GM12891 (cell line): ENCODE results near the gene MLYCD.

Source experiments
- DNase-seq: peaks from one replicate; pipeline ENCODE4 v3.0.0; 2011; ENCODE audit warnings: low spot score; ENCODE audit not compliant: insufficient read length
- FAIRE-seq: peaks from 2 replicates; lab custom pipeline; 2011; peaks lifted over from hg19 to GRCh38; lab: Jason Lieb, UNC
- PAX5 ChIP-seq: IDR thresholded peaks from 2 replicates; pipeline ENCODE4 v1.6.1; 2011; ENCODE audit warnings: low read length, moderate library complexity, mild to moderate bottlenecking; ENCODE audit not compliant: insufficient read depth, severe bottlenecking
- POLR2A ChIP-seq: IDR thresholded peaks from 2 replicates; pipeline ENCODE4 v1.6.1; 2011; ENCODE audit warnings: low read depth, low read length, control low read depth
- POLR2AphosphoS5 ChIP-seq: IDR thresholded peaks from 2 replicates; pipeline ENCODE4 v1.6.1; 2011; ENCODE audit warnings: low read depth, low read length, control low read depth
- POU2F2 ChIP-seq: IDR thresholded peaks from 2 replicates; pipeline ENCODE4 v1.6.1; 2011; ENCODE audit warnings: low read depth, mild to moderate bottlenecking, control low read depth, low read length, moderate library complexity
- SPI1 ChIP-seq: IDR thresholded peaks from 2 replicates; pipeline ENCODE4 v1.6.1; 2011; ENCODE audit warnings: low read depth, low read length, control low read depth
- TAF1 ChIP-seq: IDR thresholded peaks from 2 replicates; pipeline ENCODE4 v1.6.1; 2011; ENCODE audit warnings: low read depth, low read length, control low read depth

The MLYCD gene

DNA sequence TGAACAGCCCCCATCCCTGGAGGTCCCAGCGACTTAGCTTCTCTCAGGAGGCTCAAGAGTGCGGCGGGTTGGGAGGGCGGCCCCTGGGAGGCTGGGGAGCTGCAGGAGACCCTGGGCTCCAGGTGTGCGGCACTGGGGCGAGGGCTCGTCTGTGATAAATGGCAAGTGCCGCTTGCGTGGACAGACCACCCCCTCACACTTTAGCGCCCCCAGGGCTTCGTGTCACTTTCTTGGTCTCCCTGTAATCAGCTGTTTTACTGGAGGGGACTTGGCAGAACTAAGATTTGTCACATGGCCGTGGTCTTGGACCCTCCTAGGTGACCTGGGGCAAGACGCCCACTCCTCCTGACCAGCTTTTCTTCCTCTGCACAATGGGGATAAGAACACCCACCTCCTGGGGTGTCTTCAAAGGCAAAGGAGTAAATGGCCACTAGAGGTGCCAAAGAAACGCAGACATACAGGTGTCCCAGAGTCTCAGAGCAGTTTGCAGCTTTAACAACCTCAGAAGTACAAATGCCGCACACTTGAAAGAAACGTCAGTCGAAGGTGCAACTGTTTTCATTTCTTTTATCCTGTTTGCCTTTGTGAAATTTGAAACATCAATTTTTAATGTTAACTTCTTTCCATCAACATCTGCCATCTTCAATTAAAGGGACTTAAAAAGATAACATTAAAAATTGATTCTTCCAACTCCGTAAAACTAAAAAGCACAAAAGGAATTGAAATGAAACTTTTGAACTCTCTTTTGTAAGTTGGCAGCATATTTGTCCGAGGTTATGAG, 55.1 kb downstream of the MLYCD start:
- TF ChIP-seq TAF1 (no peak), SPI1 (no peak), POU2F2 (no peak), POLR2A (no peak), POLR2AphosphoS5 (no peak), PAX5 (no peak)
- FAIRE-seq (no peak), DNase-seq (peak; percentile 56)

DNA sequence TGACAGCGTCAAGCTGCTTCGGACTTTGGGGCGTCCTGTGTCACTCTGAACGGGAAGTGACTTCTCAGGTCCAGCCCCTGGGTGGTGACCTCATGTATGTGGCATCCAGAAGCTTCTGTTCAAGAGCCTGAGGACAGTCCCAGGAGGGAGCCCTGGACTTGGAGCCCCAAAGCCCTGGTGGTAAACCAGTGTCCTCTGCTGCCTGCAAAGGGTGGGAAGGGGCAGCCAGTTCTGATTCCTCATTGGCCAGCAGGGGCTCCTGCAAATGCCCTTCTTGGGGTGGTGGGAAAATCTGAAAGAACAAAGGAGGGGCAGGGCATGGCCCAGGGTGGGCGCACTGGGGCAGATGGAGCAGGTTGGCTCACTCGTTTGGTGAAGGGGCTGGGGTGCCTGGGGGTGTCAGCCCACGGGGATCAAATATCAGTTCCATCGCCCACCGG, 55.7 kb downstream of the MLYCD start:
- DNase-seq (no peak), FAIRE-seq (no peak)
- TF ChIP-seq PAX5 (no peak), TAF1 (no peak), POLR2A (no peak), POLR2AphosphoS5 (no peak), POU2F2 (no peak), SPI1 (no peak)

DNA sequence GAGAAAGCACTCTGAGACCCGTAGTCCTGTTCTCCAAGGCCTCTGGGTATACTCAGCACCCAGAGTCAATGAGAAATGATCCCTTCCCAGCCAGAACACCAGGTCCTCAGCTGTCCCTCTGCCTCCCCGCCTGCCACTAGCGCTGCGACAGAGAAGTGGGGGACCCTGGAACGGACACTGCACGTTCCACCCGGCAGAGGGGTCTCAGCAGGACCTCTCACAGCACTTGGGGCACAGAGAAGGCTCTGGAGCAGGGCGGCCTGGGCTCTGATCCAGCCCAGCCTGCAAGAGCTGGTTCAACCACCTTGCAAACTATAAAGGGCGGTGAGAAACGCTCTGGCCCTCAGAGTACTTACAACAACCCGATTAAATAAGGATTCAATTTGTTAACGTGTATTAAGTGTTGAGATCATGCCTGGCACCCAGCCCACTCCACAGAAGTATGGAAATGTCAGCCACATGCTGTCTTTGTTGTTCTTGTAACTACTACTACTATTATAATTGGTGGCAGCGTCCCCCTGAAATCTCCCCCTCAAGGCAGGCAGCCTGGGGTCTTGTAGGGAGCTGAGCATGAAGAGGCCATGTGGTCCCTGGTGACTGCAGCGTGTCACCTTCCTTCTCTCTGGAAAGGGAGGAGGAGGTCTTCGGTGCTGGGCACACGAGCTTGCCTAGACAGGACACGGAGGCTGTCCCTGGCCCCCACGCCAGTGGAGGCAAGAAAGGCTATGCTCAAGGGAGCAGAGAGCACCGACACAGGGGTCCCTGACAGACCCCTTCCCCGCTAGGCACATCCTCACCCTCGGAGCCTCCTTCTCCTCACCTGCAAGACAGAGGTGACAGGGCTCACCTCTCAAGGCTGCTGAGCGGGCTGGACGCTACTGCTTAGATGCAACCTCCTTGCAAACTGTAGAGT, 56.6 kb downstream of the MLYCD start:
- TF ChIP-seq PAX5 (no peak), POLR2A (no peak), POLR2AphosphoS5 (no peak), TAF1 (no peak), POU2F2 (no peak), SPI1 (no peak)
- no peak for DNase-seq
- no peak for FAIRE-seq

DNA sequence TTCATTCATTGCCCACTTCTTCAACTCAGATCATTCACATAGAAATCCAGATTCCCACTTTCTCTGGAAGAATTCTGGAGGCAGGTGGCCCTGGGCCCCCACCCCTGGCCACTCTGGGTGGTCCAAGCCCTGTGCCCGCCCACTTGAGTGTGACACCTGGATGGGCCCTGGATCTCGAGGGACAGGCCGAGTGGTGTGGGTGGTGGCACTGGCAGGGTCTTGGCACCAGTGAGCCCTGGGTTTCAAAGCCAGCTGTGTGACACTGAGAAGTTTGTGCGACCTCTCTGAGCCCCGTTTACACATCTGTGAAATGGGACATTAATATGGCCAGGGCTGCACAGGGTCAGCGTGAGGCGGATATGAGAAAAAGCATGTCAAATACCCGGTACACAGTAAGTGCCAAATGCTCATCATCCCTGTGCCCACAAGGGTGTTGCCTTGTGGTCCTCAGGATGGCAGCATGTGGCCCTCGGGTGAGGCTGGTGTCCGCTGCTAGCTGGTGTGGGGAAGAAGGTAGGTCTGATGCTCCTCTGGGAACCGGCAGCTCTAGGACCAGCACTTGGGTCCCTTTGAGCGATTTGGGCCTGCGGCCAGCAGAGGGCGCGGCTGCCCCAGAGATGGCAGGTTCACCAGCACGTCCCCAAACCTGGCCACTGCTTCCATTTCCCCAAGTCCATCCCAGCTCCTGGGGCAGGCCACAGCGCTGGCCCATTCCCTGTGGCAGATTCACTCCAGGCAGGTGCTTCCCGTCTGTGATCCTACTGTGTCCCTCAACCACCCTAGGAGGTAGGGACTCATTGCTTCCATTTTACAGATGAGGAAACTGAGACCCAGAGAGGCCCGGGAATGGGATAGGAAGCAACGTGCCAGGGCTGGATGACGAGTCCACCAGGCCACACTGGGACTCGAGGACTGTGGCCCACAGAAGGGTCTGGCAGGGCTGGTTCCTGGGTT, 57.7 kb downstream of the MLYCD start:
- DNase-seq, result peak; percentile 85
- peak; percentile 56 for FAIRE-seq
- TF ChIP-seq POLR2AphosphoS5 (no peak), POLR2A (no peak), POU2F2 (peak; percentile 34; the same call in 1 of the 2 replicates)

DNA sequence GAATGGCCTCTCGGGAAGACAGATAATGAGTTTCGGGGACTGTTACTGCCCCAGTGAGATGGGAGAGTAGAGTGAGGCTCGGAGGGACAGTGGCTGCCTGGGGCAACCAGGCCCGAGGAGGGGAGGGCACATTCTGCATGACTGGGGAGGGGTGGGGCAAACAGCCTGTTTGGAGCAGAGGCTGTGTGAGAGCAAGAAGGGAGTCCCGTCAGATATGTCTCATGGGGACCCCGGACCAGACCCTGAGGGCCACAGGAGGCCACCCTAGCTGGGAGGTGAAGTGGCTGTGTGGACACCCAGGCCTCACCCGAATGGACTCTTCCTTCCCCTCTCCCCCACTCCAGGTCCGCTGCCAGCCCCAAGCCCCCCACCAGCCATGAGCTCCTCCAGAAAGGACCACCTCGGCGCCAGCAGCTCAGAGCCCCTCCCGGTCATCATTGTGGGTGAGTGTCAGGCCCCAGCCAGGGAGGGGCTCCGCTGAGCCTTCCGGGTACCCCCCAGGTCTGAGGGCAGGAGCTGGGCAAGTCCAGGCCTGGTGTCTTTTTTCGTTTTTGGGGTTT, 58.5 kb downstream of the MLYCD start:
- no peak for FAIRE-seq
- DNase-seq, result no peak

DNA sequence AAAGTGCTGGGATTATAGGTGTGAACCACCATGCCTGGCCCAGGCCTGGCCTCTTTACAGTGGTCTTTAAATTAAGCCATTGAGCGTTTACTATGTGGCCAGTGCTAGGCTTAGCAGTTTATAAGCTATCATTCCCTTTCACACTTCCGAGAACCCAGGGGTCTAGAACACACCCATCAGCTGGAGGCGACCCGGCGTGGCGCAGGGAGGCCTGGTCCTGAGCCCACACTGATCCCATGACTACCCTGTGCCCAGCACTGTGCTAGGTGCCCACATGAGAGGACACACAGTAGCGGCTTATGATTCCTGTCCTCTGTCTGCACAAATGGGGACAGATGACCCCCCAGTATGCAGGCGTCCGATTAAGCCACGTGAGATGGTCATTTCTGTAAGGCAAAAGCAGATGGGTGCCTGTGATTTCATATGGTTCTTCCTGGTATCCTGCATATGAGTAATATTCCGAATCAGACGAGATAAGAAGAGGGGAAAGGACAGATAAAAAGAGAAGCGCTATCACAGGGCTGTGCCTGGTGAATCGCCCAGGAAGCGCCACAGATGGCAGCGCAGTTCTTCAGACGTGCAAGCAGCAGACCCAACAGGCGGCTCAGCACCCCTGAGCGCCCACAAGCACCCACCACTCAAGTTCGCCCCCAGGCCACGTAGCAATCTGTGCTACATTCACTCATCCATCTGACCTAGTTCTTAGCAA, 59.4 kb downstream of the MLYCD start:
- no peak for DNase-seq
- no peak for FAIRE-seq
- TF ChIP-seq SPI1 (no peak), POLR2A (no peak), TAF1 (no peak), PAX5 (no peak), POLR2AphosphoS5 (no peak)

More for the DNA sequence above, 58.5 kb downstream of the MLYCD start:
- TF ChIP-seq PAX5, result no peak

DNA sequence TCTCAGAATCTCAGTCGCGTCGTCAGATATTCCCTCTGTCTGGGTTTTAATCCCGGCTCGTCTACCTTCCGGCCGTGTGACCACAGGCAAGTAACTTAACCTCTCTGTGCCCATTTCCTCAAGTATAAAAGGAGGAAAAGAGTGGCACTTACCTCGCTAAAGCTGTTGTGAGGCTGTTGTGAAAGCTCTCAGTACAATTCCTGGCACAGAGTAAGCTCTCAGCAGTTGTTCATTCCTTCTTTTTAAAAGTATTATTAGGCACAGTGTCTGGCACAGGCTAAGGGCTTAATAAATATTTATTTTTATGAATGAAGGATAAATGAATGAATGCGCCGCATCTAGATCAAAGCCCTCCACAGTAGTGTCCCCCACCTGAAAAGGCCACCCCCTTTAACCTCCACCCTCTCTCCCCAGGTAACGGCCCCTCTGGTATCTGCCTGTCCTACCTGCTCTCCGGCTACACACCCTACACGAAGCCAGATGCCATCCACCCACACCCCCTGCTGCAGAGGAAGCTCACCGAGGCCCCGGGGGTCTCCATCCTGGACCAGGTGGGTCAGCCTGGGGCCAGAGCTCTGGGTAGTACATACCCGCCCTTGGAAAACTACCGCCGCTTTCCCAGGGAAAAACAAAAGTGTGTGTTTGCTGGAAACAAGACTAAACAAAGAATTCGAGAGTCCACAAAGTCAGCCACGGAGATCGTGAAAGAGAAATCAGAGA, 60.1 kb downstream of the MLYCD start:
- FAIRE-seq, result no peak
- DNase-seq, result no peak
- TF ChIP-seq SPI1 (no peak), PAX5 (no peak), POLR2A (no peak), POLR2AphosphoS5 (no peak), TAF1 (no peak), POU2F2 (no peak)
